GM12874 (cell line): Measurements from ENCODE around the gene SMIM31.

Source experiments
- CTCF ChIP-seq: IDR thresholded peaks from 2 replicates; pipeline ENCODE4 v1.5.1; 2011; ENCODE audit warnings: low read depth, mild to moderate bottlenecking, control low read depth, low read length, moderate library complexity; ENCODE audit not compliant: insufficient read depth

SMIM31 gene

GRCh38 chr4:164734484-164734883 lies 19.4 kb upstream of the SMIM31 start:
- TF ChIP-seq CTCF = no peak

- no peak for TF ChIP-seq CTCF
Observed at GRCh38 chr4:164748375-164748774, 5.6 kb upstream of the SMIM31 start.

- TF ChIP-seq CTCF = no peak
Observed at GRCh38 chr4:164755432-164755831, 1.5 kb downstream of the SMIM31 start.

- no peak for TF ChIP-seq CTCF
Observed at GRCh38 chr4:164756686-164757085, 2.8 kb downstream of the SMIM31 start.

GRCh38 chr4:164761241-164761640 lies 7.3 kb downstream of the SMIM31 start:
- no peak for TF ChIP-seq CTCF

GRCh38 chr4:164761746-164762275 lies 7.9 kb downstream of the SMIM31 start:
- TF ChIP-seq CTCF = no peak

GRCh38 chr4:164765096-164765495 lies 11.2 kb downstream of the SMIM31 start:
- no peak for TF ChIP-seq CTCF

GRCh38 chr4:164765833-164766232 lies 11.9 kb downstream of the SMIM31 start:
- no peak for TF ChIP-seq CTCF
